Adrenal gland (tissue), 5 donors: ENCODE measurements around the gene ZNF813.
"Not testable (repeated sequence)": the region's sequence is repeated elsewhere in the genome, so short reads cannot be mapped to it uniquely, and the experiment has no call there.

Experiments used
- POLR2A ChIP-seq, 2 donors: fragments of 450-650 bp; IDR thresholded peaks; one replicate each; pipeline ENCODE4 v1.6.1; 2017; ENCODE audit warnings: antibody characterized with exemption in 2 of 2, mild to moderate bottlenecking in 2 of 2, moderate library complexity in 1 of 2
- TF ChIP-seq, protein P1 (sequence below), 6 experiments: fragments of 450-650 bp in 4 of 6; fragments of 200-600 bp in 2 of 6; sonication (generic) in 1 of 6; IDR thresholded peaks; 1 replicate in 5 of 6; 2 replicates in 1 of 6; pipeline versions ENCODE4 v1.5.1 to v1.8.0; 2016 to 2021; ENCODE audit warnings: antibody characterized with exemption in 6 of 6, mild to moderate bottlenecking in 2 of 6, moderate library complexity in 1 of 6
- donor health status: DM: no; HTN: no; CAD: no.

DNA sequence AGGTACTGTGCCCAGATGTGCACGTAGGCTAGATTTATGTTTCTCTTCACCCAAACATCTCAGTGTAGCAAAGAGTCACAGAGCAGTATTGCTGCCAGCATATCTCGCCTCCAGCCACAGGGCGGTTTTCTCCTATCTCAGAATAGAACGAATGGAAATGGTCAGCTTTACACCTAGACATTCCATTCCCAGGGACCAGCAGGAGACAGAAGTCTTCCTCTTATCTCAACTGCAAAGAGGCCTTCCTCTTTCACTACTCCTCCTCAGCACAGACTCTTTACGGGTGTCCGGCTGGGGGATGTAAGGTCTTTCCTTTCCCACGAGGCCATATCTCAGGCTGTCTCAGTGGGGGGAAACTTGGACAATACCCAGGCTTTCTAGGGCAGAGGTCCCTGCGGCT lies 1.1 kb downstream of the ZNF813 start:
- TF ChIP-seq, protein P1, sequence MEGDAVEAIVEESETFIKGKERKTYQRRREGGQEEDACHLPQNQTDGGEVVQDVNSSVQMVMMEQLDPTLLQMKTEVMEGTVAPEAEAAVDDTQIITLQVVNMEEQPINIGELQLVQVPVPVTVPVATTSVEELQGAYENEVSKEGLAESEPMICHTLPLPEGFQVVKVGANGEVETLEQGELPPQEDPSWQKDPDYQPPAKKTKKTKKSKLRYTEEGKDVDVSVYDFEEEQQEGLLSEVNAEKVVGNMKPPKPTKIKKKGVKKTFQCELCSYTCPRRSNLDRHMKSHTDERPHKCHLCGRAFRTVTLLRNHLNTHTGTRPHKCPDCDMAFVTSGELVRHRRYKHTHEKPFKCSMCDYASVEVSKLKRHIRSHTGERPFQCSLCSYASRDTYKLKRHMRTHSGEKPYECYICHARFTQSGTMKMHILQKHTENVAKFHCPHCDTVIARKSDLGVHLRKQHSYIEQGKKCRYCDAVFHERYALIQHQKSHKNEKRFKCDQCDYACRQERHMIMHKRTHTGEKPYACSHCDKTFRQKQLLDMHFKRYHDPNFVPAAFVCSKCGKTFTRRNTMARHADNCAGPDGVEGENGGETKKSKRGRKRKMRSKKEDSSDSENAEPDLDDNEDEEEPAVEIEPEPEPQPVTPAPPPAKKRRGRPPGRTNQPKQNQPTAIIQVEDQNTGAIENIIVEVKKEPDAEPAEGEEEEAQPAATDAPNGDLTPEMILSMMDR (IDR thresholded peaks at IDR 0.05): not testable (repeated sequence)
- TF ChIP-seq POLR2A (IDR thresholded peaks at IDR 0.05): not testable (repeated sequence)
